GM12874 (cell line): ENCODE results near the gene CIDEB.

Experiments
- TF ChIP-seq, protein P1 (sequence below): IDR thresholded peaks from 2 replicates; pipeline ENCODE4 v1.5.1; 2011; ENCODE audit warnings: low read depth, mild to moderate bottlenecking, control low read depth, low read length, moderate library complexity; ENCODE audit not compliant: insufficient read depth

The CIDEB gene

DNA sequence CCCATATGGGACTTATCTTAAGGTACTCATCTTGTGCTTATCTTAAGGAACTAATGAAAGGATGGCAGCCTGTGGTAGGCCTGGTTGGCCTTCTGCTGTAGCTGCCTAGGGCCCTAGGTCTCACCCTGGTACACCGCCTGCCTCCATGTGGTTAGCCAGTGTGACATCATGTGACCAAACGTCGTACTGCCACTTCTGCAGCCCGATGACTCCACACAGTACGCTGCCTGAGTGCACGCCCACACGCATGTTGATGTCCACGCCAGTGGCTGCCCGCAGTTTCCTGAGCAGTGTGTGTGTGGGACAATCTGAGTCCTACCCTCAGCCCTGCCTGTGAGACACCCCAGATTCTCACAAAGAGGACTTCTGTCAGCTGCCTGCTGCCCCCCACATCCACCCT lies 22.0 kb upstream of the CIDEB start:
- TF ChIP-seq, protein P1, sequence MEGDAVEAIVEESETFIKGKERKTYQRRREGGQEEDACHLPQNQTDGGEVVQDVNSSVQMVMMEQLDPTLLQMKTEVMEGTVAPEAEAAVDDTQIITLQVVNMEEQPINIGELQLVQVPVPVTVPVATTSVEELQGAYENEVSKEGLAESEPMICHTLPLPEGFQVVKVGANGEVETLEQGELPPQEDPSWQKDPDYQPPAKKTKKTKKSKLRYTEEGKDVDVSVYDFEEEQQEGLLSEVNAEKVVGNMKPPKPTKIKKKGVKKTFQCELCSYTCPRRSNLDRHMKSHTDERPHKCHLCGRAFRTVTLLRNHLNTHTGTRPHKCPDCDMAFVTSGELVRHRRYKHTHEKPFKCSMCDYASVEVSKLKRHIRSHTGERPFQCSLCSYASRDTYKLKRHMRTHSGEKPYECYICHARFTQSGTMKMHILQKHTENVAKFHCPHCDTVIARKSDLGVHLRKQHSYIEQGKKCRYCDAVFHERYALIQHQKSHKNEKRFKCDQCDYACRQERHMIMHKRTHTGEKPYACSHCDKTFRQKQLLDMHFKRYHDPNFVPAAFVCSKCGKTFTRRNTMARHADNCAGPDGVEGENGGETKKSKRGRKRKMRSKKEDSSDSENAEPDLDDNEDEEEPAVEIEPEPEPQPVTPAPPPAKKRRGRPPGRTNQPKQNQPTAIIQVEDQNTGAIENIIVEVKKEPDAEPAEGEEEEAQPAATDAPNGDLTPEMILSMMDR, result no peak

DNA sequence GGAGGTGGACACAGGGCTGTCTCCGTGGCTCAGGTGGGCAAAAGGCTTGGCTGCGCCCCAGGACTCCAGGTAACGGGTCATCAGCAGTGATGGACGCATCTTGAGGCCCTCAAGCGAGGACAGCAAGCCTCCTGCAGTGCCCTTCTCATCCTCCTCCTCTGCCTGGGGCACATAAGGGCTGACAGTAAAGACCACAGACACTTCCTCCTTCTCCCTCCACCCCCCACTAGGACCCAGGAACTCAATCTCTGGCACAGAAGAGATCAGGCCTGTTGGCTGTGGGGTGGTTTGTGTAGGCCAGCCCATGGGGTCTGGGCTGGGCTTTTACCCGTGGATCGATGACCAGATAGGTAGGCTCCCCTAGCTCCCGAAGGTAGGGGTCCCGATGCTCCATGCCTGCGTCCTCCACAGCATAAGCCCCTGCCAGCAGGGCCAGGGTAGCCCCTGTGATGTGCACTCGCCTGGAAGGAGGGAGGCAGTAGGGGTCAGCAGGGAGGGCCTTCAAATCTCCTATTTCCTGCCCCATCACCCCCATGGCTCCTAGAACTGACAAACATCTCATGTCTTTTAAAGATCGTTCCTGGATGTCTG lies 21.4 kb upstream of the CIDEB start:
- TF ChIP-seq, protein P1, result no peak

DNA sequence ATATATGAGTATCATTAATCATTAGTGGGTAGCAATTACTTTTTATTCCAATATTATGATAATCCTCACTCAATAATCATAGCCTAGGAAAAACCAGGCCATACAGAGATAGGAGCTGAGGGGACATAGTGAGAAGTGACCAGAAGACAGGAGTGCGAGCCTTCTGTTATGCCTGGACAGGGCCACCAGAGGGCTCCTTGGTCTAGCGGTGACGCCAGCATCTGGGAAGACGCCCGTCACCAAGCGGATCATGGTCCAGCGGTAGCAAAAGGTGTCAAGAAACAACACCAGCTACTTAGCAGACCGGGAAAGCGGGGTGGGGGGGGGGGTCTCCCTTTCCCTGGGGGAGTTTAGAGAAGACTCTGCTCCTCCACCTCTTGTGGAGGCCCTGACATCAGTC lies 20.1 kb upstream of the CIDEB start:
- TF ChIP-seq, protein P1, result peak; percentile 37; the same call in 1 of the 2 replicates

DNA sequence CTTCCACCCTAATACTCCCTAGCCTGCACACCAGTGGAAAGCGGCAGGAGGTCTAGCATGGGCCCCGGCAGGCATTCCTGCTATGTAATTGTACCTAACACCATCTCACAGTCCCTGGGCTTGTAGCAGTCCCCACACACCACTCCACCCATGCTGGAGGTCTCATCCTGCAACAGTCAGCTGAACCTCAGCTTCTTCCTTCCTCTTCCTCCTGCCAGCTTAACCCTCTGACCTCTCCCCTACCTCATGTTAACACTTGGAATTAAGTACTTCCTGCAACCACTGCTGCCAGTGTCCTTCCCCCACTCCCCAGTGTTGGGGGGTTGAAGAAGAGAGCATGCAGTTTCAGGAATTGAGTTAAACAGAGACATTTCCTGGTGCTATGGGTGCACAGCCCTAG lies 19.5 kb upstream of the CIDEB start:
- TF ChIP-seq, protein P1, result no peak

DNA sequence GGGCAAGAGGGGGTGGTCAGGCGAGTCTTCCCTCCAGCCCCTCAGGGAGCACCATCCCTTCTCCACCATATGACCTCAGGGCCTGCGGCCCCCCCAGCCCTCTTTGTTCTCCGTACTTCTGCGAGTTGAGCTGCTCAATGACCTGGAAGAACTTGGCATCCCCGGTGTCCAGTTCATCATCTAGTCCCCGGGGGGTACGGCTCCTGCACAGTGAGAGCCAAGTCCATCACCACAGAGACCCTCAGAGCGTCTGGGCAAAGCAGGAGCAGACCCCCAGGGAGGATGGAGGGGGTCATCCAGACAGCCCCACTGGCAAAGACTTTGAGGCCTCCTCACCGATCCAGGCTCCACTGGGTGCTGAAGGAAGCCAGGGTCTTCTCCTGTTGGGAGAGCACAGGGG lies 18.2 kb upstream of the CIDEB start:
- TF ChIP-seq, protein P1, result no peak

DNA sequence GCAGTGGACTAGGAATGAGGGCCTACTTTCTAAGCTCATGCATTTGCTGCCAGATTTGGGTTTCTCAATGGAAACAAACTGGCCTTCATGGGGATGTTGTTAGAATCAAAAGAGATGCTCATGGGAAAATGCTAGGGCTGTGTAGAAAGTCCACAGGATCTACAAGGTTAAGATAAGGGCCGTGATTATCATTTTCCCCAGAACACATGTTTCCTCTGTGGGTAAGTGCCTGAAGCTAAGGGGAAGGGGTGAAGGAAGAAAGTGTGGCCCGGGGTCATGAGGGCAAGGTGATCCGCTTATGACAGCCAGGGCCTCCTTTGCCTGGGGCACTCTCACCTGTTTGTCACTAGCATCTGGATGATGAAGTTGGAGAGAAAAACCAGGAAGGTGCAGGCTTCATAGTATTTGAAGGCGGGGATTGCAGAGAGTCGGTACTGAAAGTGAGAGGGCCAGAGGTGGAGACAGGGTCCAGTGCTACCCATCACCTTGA lies 17.3 kb upstream of the CIDEB start:
- TF ChIP-seq, protein P1, result no peak

DNA sequence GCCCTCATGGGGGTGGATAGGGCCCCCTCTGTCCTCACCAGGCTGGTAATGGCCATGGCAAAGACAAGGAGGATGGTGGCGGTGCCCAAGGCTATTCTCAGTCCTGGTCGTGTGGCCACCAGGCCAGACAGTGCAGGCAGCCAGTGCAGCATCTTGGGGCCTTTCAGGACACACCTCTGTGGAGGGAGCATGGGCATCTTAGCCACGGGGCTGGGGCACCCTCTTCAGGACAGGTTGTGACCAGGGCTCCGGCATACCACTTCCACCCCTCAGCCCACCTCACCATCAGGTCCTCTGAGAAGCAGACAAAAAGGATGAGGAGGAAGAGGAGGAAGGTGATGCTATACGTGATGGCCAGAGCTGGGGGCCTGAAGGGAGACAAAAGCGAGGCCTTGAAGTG lies 16.2 kb upstream of the CIDEB start:
- TF ChIP-seq, protein P1, result no peak
